SJSA1 (cell line): Measurements from ENCODE around the gene FNIP2. TPM values are rescaled to one million over a fixed set of nuclear protein-coding genes. Genes with fewer than 3 reads are reported as not detected.
"Not testable (repeated sequence)": the region's sequence is repeated elsewhere in the genome, so short reads cannot be mapped to it uniquely, and the experiment has no call there.

Experiments used
- DNase-seq, 2 experiments: peaks; one replicate each; pipeline ENCODE4 v3.0.0-alpha.2; 2015 to 2020; ENCODE audit warnings: low spot score in 2 of 2, low read depth in 1 of 2
- H3K27ac ChIP-seq: fragments of 250-450 bp; sonication (Bioruptor Pico); 2 replicates; pipeline ENCODE4 v1.5.1; 2020; ENCODE audit warnings: mild to moderate bottlenecking, moderate library complexity
- H3K27me3 ChIP-seq: fragments of 250-450 bp; sonication (Bioruptor Pico); replicated peaks from 2 replicates; pipeline ENCODE4 v1.5.1; 2020; ENCODE audit warnings: mild to moderate bottlenecking, moderate library complexity
- H3K36me3 ChIP-seq: fragments of 250-450 bp; sonication (Bioruptor Pico); 2 replicates; pipeline ENCODE4 v1.5.1; 2020; ENCODE audit warnings: mild to moderate bottlenecking
- H3K4me1 ChIP-seq: fragments of 250-450 bp; sonication (Bioruptor Pico); replicated peaks from 2 replicates; pipeline ENCODE4 v1.6.1; 2021; ENCODE audit warnings: mild to moderate bottlenecking
- H3K4me3 ChIP-seq: fragments of 250-450 bp; sonication (Bioruptor Pico); 2 replicates; pipeline ENCODE4 v1.5.1; 2020; ENCODE audit warnings: mild to moderate bottlenecking
- H3K9me3 ChIP-seq: fragments of 250-450 bp; sonication (Bioruptor Pico); replicated peaks from 2 replicates; pipeline ENCODE4 v1.5.1; 2020; ENCODE audit warnings: mild to moderate bottlenecking
- total RNA-seq: library from RNA; depleted of rRNA; stranded (reverse); fragments of >200 nt; shearing (Covaris generic); gene quantifications from 2 replicates; pipeline ENCODE4 v1.2.3, GENCODE V29; 2014; rRNA removed

The FNIP2 gene
- total RNA-seq: 14.6 and 29.6 TPM in 2 replicates

GRCh38 chr4:158768555-158769174 lies at the start of gene FNIP2:
FNIP2 (plus strand) TSS chr4:158769026; CDS start chr4:158769213, 187 bp downstream.
- Histone ChIP-seq H3K27ac (peak within 1 kb of the TSS; percentile 73), H3K27me3 (no peaks in the 10 kb centered on the region), H3K4me1 (peaks cover 28% of the 10 kb centered on the region), H3K36me3 (peaks cover 4% of the 10 kb centered on the region; the same call in 1 of the 2 replicates), H3K9me3 (no peaks in the 10 kb centered on the region), H3K4me3 (peak within 1 kb of the TSS; percentile 89)
- DNase-seq: peak; percentile 62 to 74

- Histone ChIP-seq H3K27me3 (no peaks in the 10 kb centered on the region), H3K36me3 (peaks cover 51% of the 10 kb centered on the region), H3K4me3 (no peak overlapping the region; the same call in 1 of the 2 replicates), H3K9me3 (no peaks in the 10 kb centered on the region), H3K4me1 (peaks cover 8% of the 10 kb centered on the region; the same call in 1 of the 2 replicates), H3K27ac (no peak overlapping the region)
- no peak for DNase-seq
Observed at GRCh38 chr4:158721680-158722079, 47.1 kb upstream of the FNIP2 start.

- no peaks in the 10 kb centered on the region for H3K9me3 ChIP-seq
- H3K4me1 ChIP-seq: peaks cover 8% of the 10 kb centered on the region; the same call in 1 of the 2 replicates
- H3K27me3 ChIP-seq: no peaks in the 10 kb centered on the region
- H3K36me3 ChIP-seq: peaks cover 45% of the 10 kb centered on the region
- peak overlapping the region; percentile 73 for H3K4me3 ChIP-seq
- peak overlapping the region; percentile 80 for H3K27ac ChIP-seq
- peak in 1 of 2 experiments; percentile 27 for DNase-seq
Observed at GRCh38 chr4:158722291-158722916, 46.4 kb upstream of the FNIP2 start.

GRCh38 chr4:158722917-158723793 lies 45.7 kb upstream of the FNIP2 start, which contains the start of gene PPID:
PPID (minus strand) TSS chr4:158723396; CDS start chr4:158723288, 108 bp downstream.
- peaks cover 8% of the 10 kb centered on the region; the same call in 1 of the 2 replicates for H3K4me1 ChIP-seq
- H3K4me3 ChIP-seq: peak within 1 kb of the TSS; percentile 73
- no peaks in the 10 kb centered on the region for H3K27me3 ChIP-seq
- peaks cover 38% of the 10 kb centered on the region for H3K36me3 ChIP-seq
- peak; percentile 81 to 88 for DNase-seq
- H3K9me3 ChIP-seq: no peaks in the 10 kb centered on the region
- peak within 1 kb of the TSS; percentile 80 for H3K27ac ChIP-seq

- no peaks in the 10 kb centered on the region for H3K9me3 ChIP-seq
- H3K36me3 ChIP-seq: peaks cover 23% of the 10 kb centered on the region
- H3K4me1 ChIP-seq: peaks cover 8% of the 10 kb centered on the region; the same call in 1 of the 2 replicates
- no peak overlapping the region for H3K27ac ChIP-seq
- no peak overlapping the region for H3K4me3 ChIP-seq
- H3K27me3 ChIP-seq: peaks cover 4% of the 10 kb centered on the region; the same call in 1 of the 2 replicates
- DNase-seq: no peak
Observed at GRCh38 chr4:158724637-158725036, 44.2 kb upstream of the FNIP2 start.

- H3K4me3 ChIP-seq: no peak overlapping the region
- H3K4me1 ChIP-seq: peaks cover 8% of the 10 kb centered on the region; the same call in 1 of the 2 replicates
- H3K27ac ChIP-seq: no peak overlapping the region
- DNase-seq: no peak
- peaks cover 3% of the 10 kb centered on the region for H3K36me3 ChIP-seq
- no peaks in the 10 kb centered on the region for H3K9me3 ChIP-seq
- H3K27me3 ChIP-seq: peaks cover 5% of the 10 kb centered on the region; the same call in 1 of the 2 replicates
Observed at GRCh38 chr4:158726633-158727032, 42.2 kb upstream of the FNIP2 start.

- H3K36me3 ChIP-seq: no peaks in the 10 kb centered on the region
- no peaks in the 10 kb centered on the region for H3K9me3 ChIP-seq
- H3K27me3 ChIP-seq: peaks cover 5% of the 10 kb centered on the region; the same call in 1 of the 2 replicates
- DNase-seq: no peak
- no peak overlapping the region for H3K4me3 ChIP-seq
- no peak overlapping the region for H3K27ac ChIP-seq
- 0 out of 2 replicates have a peak, but pooled peaks cover 4% of the 10 kb centered on the region for H3K4me1 ChIP-seq
Observed at GRCh38 chr4:158728236-158728635, 40.6 kb upstream of the FNIP2 start.

- Histone ChIP-seq H3K4me3 (no peak overlapping the region), H3K27ac (no peak overlapping the region), H3K27me3 (peaks cover 5% of the 10 kb centered on the region; the same call in 1 of the 2 replicates), H3K36me3 (no peaks in the 10 kb centered on the region), H3K9me3 (no peaks in the 10 kb centered on the region), H3K4me1 (no peaks in the 10 kb centered on the region)
- peak; percentile 56 to 62 for DNase-seq
Observed at GRCh38 chr4:158729716-158730559, 38.9 kb upstream of the FNIP2 start.

- 0 out of 2 replicates have a peak, but pooled peaks cover 3% of the 10 kb centered on the region for H3K27me3 ChIP-seq
- no peak for DNase-seq
- H3K4me3 ChIP-seq: no peak overlapping the region
- H3K27ac ChIP-seq: no peak overlapping the region
- no peaks in the 10 kb centered on the region for H3K9me3 ChIP-seq
- H3K4me1 ChIP-seq: no peaks in the 10 kb centered on the region
- no peaks in the 10 kb centered on the region for H3K36me3 ChIP-seq
Observed at GRCh38 chr4:158738866-158739265, 30.0 kb upstream of the FNIP2 start.

GRCh38 chr4:158739600-158739999 lies 29.2 kb upstream of the FNIP2 start:
- H3K9me3 ChIP-seq: no peaks in the 10 kb centered on the region
- H3K4me3 ChIP-seq: no peak overlapping the region
- no peaks in the 10 kb centered on the region for H3K36me3 ChIP-seq
- DNase-seq: no peak
- H3K27me3 ChIP-seq: 0 out of 2 replicates have a peak, but pooled peaks cover 3% of the 10 kb centered on the region
- no peaks in the 10 kb centered on the region for H3K4me1 ChIP-seq
- no peak overlapping the region for H3K27ac ChIP-seq

- Histone ChIP-seq H3K36me3 (no peaks in the 10 kb centered on the region), H3K4me1 (no peaks in the 10 kb centered on the region), H3K9me3 (no peaks in the 10 kb centered on the region), H3K27ac (no peak overlapping the region), H3K27me3 (0 out of 2 replicates have a peak, but pooled peaks cover 3% of the 10 kb centered on the region), H3K4me3 (no peak overlapping the region)
- no peak for DNase-seq
Observed at GRCh38 chr4:158741326-158742021, 27.4 kb upstream of the FNIP2 start.

- not testable (repeated sequence) for H3K36me3 ChIP-seq, H3K4me3 ChIP-seq, H3K27me3 ChIP-seq, H3K27ac ChIP-seq, DNase-seq, H3K9me3 ChIP-seq
- peaks cover 20% of the 10 kb centered on the region for H3K4me1 ChIP-seq
Observed at GRCh38 chr4:158746537-158746936, 22.3 kb upstream of the FNIP2 start.
